Measurements from ENCODE around the gene CEP162.

DNA sequence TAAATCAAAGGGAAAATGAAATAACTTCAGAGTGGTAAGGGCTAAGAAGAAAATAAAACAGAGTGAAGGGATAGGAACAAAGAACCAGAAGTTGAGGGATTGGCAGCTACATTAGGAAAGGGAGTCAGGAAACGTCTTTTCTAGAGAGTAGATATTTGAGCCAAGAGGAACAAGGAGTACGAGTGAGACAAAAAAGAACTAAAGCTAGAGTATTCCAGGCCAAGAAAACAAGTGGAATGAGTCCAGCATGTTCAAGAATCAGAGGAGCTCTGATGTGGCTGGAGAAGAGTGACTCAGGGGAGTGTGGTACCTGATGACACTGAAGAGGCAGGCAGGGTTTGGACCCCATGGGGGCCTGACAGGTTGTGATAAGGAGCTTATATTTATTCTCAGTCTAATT lies 66.3 kb downstream of the CEP162 start:
- TF ChIP-seq CTCF (IDR thresholded peaks at IDR 0.05) (no peak), POLR2A (IDR thresholded peaks at IDR 0.05) (no peak)

Data from thyroid gland (tissue), 4 donors.